Glomerular visceral epithelial cell (primary cell): ENCODE data around the gene PRPH.
"Not testable (repeated sequence)": the region's sequence is repeated elsewhere in the genome, so short reads cannot be mapped to it uniquely, and the experiment has no call there.

Experiments used
- DNase-seq: peaks from one replicate; pipeline ENCODE4 v3.0.0-alpha.2; 2016; ENCODE audit errors: extremely low spot score

Gene PRPH

DNA sequence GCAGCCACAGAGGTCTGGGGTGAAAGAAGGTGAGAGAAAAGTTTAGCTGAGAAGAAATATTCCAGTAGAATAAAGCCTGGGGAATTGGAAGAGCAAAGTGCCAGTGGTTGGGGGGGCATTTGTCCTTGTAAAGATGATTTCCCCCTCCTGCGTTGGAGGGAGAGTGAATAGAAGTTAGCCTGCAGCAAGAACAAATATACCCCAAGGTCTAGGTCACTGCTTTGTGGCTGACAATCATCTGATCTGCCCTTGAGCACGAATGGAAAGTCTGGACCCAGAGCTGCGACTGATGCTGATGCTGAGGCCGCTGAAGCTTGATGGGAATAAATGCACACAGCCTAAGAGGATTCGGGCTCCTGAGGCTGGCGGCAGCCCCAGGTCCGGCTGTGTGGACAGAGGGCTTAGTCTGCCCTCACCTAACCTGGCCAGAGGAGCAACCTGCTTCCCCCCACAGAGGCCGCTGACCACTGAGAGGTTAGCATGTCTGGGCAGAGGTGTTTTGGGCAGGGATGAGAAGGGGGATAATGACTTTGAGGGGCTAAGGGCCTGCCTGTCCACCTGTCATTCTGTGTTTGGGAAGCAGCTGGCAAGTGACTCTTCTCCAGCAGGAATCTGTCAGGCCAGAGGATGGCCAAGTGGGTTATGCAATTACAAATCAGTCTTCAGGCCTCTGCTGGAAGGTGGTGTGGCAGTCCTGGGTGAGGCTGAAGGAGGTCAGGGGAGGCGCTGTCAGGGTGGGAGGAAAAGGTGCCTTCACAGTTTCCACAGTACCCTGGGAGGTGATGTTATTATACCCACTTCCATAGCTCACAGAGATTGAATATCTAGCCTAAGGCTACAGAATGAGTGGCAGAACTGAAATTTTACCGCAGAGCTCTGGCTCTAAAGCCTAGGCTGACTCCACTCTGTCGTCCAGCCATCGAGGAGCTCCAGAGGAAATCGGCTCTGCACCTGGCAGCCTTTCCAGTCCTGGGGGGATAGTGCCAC is 18.4 kb upstream of the PRPH start:
- no peak for DNase-seq

GRCh38 chr12:49277466-49277865 is 17.5 kb upstream of the PRPH start:
- no peak for DNase-seq

DNA sequence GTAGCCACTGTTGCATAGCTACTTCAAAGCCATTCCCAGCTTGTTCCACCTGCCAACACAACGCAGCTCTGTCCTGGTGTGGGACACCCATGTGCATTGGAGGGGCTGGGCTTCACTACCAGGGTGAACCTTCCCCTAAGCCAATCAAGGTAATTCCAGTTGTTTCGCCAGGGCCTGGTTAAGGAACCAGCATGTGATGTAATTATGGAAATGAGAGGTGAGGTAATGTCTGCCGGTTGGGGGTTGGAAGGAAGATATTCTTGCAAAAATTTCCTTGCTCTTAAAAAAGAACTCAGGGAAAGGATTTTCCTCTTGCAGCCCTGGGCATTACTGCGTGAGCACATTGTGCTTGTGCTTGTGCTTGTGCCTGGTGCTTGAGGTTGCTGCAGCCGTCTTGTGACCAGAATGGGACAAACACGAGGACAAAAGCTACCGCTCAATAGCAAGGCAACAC is 15.2 kb upstream of the PRPH start:
- DNase-seq = peak; percentile 23

DNA sequence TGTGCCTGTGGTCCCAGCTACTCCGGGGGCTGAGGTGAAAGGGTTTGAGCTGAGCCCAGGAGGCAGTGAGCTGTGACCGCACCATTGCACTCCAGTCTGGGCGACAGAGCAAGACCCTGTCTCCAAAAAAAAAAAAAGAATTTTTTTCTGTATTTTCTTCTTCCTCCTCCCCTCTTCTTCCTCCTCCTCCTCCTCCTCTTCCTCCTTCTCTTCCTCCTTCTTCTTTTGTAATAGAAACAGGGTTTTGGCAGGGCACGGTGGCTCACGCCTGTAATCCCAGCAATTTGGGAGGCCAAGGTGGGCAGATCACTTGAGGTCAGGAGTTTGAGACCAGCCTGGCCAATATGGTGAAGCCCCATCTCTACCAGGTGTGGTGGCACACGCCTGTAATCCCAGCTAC is 14.4 kb upstream of the PRPH start:
- DNase-seq = not testable (repeated sequence)

DNA sequence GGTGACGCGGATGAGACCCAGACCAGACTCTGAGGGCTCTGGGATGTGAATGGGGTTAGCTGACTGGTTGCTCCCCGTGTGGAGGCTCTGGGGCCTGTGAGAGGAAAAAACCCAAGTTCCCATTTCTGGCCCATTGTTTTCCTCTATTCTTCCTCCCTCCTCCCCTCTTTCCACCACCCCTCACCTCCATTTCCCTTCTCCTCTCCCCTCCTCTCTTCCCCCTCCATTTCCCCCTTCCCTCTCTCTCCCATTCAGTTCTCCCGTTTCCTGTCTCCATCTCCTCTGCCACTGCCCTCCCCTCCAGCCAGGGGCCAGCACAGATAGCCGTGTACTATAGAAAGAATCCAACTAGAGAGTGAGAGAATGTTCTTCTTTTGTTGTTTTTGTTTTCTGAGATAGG is 12.6 kb upstream of the PRPH start:
- no peak for DNase-seq

DNA sequence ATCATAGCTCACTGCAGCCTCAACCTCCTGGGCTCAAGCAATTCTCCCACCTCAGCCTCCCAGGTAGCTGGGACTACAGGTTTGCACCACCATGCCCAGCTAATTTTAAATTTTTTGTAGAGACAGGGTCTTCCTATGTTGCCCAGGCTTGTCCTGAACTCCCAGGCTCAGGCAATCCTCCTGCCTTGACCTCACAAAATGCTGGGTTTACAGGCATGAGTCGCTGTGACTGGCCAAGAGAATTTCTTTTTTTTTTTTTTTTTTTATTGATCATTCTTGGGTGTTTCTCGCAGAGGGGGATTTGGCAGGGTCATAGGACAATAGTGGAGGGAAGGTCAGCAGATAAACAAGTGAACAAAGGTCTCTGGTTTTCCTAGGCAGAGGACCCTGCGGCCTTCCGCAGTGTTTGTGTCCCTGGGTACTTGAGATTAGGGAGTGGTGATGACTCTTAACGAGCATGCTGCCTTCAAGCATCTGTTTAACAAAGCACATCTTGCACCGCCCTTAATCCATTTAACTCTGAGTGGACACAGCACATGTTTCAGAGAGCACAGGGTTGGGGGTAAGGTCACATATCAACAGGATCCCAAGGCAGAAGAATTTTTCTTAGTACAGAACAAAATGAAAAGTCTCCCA is 12.1 kb upstream of the PRPH start:
- not testable (repeated sequence) for DNase-seq

- no peak for DNase-seq
Measured at GRCh38 chr12:49283541-49284429, 11.2 kb upstream of the PRPH start.

DNA sequence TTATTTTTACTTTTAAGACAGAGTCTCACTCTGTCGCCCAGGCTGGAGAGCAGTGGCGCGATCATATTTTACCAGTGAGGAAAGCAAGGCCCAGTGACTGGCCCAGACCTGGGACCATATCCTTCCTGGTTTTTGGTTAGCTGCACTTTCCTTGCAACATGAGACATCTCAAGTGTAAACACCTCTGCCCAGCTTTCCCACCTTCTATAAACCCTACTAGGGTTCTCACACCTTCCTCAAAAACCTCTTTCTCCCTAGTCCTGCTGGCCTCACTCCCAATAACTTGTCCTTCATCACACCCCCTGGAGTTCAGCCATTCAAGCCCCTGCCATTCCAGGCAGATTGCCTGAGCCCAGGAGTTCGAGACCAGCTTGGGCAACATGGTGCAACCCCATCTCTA is 10.3 kb upstream of the PRPH start:
- DNase-seq = no peak

DNA sequence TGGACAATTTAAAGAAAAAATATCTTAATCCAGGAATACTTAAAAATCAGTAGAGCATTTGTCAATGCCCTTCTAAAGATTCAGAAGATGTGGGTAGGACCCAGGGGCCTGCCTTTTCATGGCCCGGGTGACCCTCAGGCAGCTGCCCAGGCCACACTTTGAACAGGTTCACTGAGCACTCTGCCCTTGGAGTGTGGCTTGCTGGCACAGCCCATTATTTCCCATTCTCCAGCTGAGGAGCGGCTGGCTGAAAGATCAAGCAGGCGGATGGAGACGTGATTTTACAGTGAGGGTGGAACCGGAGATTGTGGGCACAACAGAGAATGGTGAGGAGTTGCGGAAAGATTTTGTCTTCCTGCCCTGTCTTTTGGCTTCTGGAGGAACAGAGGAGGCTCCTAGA is 7.1 kb upstream of the PRPH start:
- no peak for DNase-seq

DNA sequence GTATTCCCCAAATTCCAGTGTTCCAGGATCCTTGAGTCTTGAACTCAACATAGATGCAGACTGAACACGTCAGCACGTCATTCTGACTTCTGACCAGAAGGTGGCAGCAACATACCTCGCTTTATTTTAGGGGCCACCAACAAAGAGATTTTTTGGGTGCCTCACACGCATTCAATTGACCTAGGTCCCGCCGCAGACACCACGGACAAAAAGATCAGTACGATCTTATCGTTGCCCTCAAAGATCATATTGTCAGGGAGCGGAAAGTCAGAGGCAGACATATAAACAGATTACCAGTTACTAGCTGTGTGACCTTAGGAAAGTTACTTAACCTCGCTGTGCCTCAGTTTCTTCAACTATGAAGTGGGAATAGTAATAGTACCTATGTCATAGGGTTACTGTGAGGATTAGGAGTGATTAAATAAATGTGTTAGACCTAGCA is 6.5 kb upstream of the PRPH start:
- DNase-seq = peak; percentile 59

GRCh38 chr12:49288922-49289555 is 5.9 kb upstream of the PRPH start:
- DNase-seq = no peak

DNA sequence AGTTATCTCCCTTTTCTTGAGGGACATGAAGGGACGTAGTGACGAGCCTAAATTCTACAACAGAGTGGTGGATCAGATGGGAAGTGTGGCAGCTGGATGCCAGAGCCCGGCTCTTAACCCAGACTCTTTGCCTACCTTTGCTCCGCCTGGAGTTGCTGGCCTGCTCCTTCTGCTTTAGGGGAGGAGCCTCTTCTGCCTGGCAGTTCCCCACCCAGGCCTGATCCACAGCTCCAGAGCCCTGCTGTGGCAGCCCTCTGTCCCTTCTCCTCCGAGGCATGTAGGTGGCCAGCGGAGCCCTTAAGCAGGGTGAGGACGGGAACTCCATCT is 2.3 kb upstream of the PRPH start:
- DNase-seq = no peak

- no peak for DNase-seq
Measured at GRCh38 chr12:49293056-49293956, 1.6 kb upstream of the PRPH start.

- no peak for DNase-seq
Measured at GRCh38 chr12:49294086-49294803, 702 bp upstream of the PRPH start.

- no peak for DNase-seq
Measured at GRCh38 chr12:49294804-49295081, 204 bp upstream of the PRPH start.

- DNase-seq = peak; percentile 44
Measured at GRCh38 chr12:49296034-49296835, 1.3 kb downstream of the PRPH start.

DNA sequence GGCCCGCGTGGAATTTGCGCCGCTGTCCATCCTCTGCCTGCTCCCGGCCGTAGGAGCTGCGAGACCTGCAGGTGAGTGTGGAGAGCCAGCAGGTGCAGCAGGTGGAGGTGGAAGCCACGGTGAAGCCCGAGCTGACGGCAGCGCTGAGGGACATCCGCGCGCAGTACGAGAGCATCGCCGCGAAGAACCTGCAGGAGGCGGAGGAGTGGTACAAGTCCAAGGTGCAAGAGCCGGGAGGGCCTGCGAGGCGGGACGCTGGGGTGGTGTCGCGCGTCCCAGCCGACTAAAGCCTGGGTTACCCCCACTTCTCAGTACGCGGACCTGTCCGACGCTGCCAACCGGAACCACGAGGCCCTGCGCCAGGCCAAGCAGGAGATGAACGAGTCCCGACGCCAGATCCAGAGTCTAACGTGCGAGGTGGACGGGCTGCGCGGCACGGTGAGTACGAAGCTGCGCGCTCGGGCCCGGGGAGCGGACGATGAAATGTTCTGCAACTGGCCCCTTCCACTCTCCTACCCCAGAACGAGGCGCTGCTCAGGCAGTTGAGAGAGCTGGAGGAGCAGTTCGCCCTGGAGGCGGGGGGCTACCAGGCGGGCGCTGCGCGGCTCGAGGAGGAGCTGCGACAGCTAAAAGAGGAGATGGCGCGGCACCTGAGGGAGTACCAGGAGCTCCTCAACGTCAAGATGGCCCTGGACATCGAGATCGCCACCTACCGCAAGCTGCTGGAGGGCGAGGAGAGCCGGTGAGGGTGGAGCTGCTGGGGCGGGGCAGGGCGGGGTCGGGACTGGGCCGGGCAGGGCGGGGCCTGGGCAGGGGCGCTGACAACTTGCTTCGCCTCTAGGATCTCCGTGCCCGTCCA is 2.1 kb downstream of the PRPH start:
- DNase-seq = peak; percentile 59

GRCh38 chr12:49297695-49298060 is 2.7 kb downstream of the PRPH start:
- DNase-seq = no peak
